Activated CD8-positive, alpha-beta T cell treated with anti-CD3 and anti-CD28 coated beads for 36 hours (primary cell): ENCODE results near the gene RASGEF1C. TPM values are rescaled to one million over a fixed set of nuclear protein-coding genes. Genes with fewer than 3 reads are reported as not detected.

Experiments used
- ATAC-seq: fragments of 200-7000 bp; cut with Tn5 transposase; one replicate; pipeline ENCODE4 v1.10.0; 2021; ENCODE audit warnings: mild to moderate bottlenecking, moderate library complexity
- CTCF ChIA-PET: fragments of 350-600 bp; sonication (Branson Sonifier 250); formaldehyde crosslinking; loops from one replicate; lab custom pipeline; 2021; ENCODE audit warnings: antibody characterized with exemption; lab: Charles Lee
- POLR2A ChIA-PET: fragments of 350-600 bp; sonication (Branson Sonifier 250); formaldehyde crosslinking; loops from one replicate; lab custom pipeline; 2021; ENCODE audit warnings: antibody characterized with exemption; lab: Charles Lee
- DNase-seq: peaks from one replicate; pipeline ENCODE4 v3.0.0-alpha.2; 2020
- H3K27ac Mint-ChIP-seq: one replicate; pipeline ENCODE4 v1.8.0; 2021; ENCODE audit warnings: mild to moderate bottlenecking, mixed read lengths
- H3K27me3 Mint-ChIP-seq: one replicate; pipeline ENCODE4 v1.8.0; 2021; ENCODE audit warnings: mixed read lengths
- H3K36me3 Mint-ChIP-seq: one replicate; pipeline ENCODE4 v1.8.0; 2021; ENCODE audit warnings: low read depth, mixed read lengths
- H3K4me1 Mint-ChIP-seq: one replicate; pipeline ENCODE4 v1.8.0; 2021; ENCODE audit warnings: low read depth, mixed read lengths
- H3K4me3 Mint-ChIP-seq: one replicate; pipeline ENCODE4 v1.8.0; 2021; ENCODE audit warnings: mild to moderate bottlenecking, moderate library complexity, mixed read lengths
- H3K9me3 Mint-ChIP-seq: one replicate; pipeline ENCODE4 v1.8.0; 2021; ENCODE audit warnings: mixed read lengths
- intact Hi-C: fragments of 100-400 bp; cut with micrococcal nuclease; formaldehyde crosslinking; loops from one replicate; pipeline ENCODE4 v1.10.0; 2022
- total RNA-seq, 2 experiments: library from RNA; stranded (reverse); gene quantifications; one replicate each; pipeline ENCODE4 v1.2.3, GENCODE V29; 2021
- TF ChIP-seq, protein P1 (sequence below): fragments of 200-600 bp; IDR thresholded peaks from one replicate; pipeline ENCODE4 v1.8.0; 2022; ENCODE audit warnings: antibody characterized with exemption, mild to moderate bottlenecking

RASGEF1C gene
- total RNA-seq, 2 experiments from 2014 or later: not detected

DNA sequence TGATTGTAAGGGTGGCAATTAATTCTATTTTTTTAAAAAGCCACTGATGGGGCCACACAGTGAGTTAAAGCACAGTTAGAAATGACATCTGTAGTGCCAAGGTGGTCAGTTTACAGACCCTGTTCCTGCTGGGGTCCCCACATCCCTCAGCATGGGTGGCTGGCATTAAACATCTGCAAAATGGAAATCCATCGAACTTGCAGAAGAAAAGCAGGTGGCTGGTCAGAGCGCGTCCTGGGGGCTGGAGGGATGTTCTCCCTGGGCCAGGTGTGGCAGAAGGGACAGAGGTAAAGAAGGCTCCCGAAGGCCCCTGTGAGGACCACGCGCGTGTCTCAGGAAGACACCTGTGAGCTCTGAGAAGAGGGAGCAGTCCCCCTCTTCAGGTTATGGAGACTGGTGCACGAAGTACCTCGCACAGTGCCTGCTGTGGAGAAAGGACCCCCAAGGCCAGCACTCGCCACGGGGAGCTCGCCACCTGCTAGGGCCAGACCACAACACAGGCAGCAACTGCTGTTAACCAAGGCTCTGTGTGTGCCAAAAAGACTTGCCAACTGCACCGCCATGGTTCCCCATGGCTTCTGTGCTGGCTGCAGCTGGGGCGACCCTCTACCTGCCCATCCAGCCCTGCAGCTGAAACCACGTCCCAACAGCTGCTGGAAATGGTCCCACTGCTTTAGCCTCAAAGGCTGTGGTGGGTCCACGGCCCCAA lies 65.2 kb downstream of the RASGEF1C start:
- intact Hi-C loops: no loop called here
- Mint-ChIP-seq H3K27me3 (peaks cover 15% of the 10 kb centered on the region), H3K4me3 (no peak overlapping the region), H3K9me3 (peaks cover 13% of the 10 kb centered on the region), H3K4me1 (no peaks in the 10 kb centered on the region), H3K36me3 (peaks cover 1% of the 10 kb centered on the region), H3K27ac (no peak overlapping the region)
- POLR2A ChIA-PET: no interaction called here
- no peak for ATAC-seq
- TF ChIP-seq, protein P1, sequence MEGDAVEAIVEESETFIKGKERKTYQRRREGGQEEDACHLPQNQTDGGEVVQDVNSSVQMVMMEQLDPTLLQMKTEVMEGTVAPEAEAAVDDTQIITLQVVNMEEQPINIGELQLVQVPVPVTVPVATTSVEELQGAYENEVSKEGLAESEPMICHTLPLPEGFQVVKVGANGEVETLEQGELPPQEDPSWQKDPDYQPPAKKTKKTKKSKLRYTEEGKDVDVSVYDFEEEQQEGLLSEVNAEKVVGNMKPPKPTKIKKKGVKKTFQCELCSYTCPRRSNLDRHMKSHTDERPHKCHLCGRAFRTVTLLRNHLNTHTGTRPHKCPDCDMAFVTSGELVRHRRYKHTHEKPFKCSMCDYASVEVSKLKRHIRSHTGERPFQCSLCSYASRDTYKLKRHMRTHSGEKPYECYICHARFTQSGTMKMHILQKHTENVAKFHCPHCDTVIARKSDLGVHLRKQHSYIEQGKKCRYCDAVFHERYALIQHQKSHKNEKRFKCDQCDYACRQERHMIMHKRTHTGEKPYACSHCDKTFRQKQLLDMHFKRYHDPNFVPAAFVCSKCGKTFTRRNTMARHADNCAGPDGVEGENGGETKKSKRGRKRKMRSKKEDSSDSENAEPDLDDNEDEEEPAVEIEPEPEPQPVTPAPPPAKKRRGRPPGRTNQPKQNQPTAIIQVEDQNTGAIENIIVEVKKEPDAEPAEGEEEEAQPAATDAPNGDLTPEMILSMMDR: no peak
- DNase-seq: no peak
- CTCF ChIA-PET: no interaction called here

DNA sequence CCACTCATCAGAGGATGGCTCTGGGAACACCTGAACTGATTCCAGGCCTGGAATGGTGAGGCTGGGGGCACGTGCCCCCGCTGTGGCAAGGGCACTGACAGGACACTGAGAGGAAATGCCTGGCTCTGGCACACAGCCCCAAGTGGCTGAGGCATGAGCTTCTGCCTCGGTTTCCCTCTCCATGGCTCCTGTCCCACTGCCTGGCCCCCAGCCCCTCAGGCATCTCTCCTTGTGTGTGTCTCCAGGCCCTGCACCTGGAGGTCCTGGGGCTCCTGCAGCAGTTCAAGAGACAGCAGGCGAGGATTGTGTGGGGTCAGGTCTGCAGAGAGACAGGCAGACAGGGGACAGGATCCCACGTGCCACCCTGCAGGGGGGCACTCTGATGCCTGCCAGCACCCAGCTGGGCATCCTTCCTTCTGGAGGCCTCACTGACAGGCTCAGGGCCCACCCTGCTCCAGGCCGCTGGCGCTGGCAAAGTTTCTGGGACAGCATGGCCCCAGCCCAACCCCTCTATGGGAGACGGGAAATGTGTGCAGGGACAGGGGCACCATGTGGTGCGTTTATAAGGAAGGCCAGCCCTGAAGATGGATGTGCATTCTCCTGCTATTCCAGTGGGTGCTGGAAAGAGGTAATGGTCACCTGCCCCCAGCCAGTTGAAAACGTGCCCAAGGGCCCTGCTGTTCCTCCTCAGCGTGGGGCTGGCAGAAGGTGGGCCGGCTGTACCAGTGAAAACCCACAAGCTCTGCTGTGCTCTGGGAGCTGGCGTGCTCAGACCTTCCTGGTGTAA lies 66.0 kb downstream of the RASGEF1C start:
- H3K27me3 Mint-ChIP-seq: peaks cover 15% of the 10 kb centered on the region
- CTCF ChIA-PET: no interaction called here
- peaks cover 1% of the 10 kb centered on the region for H3K36me3 Mint-ChIP-seq
- ATAC-seq (no peak), DNase-seq (no peak)
- intact Hi-C loops: no loop called here
- POLR2A ChIA-PET: no interaction called here
- peaks cover 13% of the 10 kb centered on the region for H3K9me3 Mint-ChIP-seq
- TF ChIP-seq, protein P1: no peak
- H3K4me1 Mint-ChIP-seq: no peaks in the 10 kb centered on the region
- no peak overlapping the region for H3K27ac Mint-ChIP-seq
- H3K4me3 Mint-ChIP-seq: no peak overlapping the region

DNA sequence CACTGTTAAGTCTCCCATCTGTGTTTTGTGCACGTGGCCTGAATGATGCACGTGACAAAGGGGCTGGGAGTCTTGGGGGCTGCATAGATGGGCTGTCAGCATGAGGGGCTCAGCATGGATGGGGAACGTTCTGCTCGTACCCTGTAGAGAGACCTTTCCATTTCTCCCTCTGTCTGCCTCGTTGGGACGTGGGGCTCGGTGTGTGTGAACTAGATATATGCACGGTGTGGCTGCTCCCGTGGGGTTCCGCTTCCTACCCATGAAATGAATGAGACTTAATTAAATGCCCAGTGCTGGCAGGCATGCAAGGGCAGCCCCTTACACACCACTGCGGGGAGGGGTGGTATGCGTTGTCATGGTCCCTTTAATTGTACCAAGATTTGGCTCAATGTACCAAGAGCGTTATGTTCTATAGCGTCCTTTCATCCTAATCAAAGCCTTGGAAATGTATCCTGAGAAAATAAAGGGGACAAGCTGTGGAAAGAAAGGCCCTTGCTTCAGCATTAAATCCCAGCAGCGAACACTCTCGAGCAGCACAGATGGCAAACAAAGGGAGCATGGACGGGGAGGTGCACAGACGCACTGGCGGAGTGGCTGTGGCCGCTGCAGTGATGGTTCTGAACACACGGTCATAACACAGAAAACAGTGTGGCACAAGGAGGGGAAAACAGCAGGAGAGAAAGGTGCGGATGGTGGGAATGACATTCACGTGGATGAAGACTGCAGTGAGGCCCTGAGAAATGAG lies 66.8 kb downstream of the RASGEF1C start:
- POLR2A ChIA-PET: no interaction called here
- H3K4me1 Mint-ChIP-seq: no peaks in the 10 kb centered on the region
- peaks cover 1% of the 10 kb centered on the region for H3K36me3 Mint-ChIP-seq
- intact Hi-C loops: no loop called here
- peaks cover 9% of the 10 kb centered on the region for H3K27me3 Mint-ChIP-seq
- TF ChIP-seq, protein P1: no peak
- CTCF ChIA-PET: no interaction called here
- ATAC-seq (no peak), DNase-seq (no peak)
- H3K4me3 Mint-ChIP-seq: no peak overlapping the region
- peaks cover 9% of the 10 kb centered on the region for H3K9me3 Mint-ChIP-seq
- no peak overlapping the region for H3K27ac Mint-ChIP-seq

DNA sequence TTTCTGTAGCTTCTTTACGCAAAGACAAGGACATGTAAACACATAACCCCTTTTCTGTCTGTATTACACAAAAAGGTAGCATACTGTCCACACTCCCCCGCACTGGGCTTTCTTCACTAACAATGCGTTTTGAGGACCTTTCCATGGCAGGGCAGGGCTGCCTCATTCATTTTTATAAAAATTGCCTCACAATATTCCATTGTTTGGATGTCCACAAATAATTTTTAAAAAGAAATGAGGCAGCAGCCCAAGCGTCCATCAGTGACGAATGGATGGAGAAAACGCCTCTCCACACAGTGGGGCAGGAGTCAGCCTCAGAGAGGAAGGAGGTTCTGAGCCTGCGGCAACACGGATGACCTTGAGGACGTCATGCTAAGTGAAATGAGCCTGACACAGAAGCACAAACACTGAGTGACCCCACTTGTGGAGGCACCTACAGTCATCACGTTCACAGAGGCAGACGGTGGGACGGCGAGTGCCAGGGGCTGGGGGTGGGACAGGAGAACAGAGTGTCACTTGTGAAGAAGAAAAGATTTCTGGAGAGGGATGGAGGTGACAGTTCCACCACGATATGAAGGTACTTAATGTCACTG lies 67.8 kb downstream of the RASGEF1C start:
- Mint-ChIP-seq H3K27ac (no peak overlapping the region), H3K4me1 (no peaks in the 10 kb centered on the region), H3K4me3 (no peak overlapping the region), H3K9me3 (peaks cover 2% of the 10 kb centered on the region), H3K36me3 (no peaks in the 10 kb centered on the region), H3K27me3 (peaks cover 7% of the 10 kb centered on the region)
- no peak for ATAC-seq
- POLR2A ChIA-PET: no interaction called here
- intact Hi-C loops: no loop called here
- TF ChIP-seq, protein P1: no peak
- CTCF ChIA-PET: no interaction called here
- no peak for DNase-seq
